ENCODE data around the gene DNASE1.

Gene DNASE1

GRCh38 chr16:3651461-3652372 lies 2.8 kb upstream of the DNASE1 start:
- DNase-seq (no peak), ATAC-seq (ENCODE audit: insufficient read depth, low read depth) (no peak)
- no peaks in the 10 kb centered on the region for H4K20me1 ChIP-seq (ENCODE audit: insufficient read depth, low read length)
- H3K9ac ChIP-seq (ENCODE audit: low read depth, low read length), result no peak overlapping the region
- H3K27me3 ChIP-seq (ENCODE audit: insufficient read depth, low read length, poor library complexity), result no peaks in the 10 kb centered on the region
- H3K9me3 ChIP-seq (ENCODE audit: insufficient read depth, low read length, severe bottlenecking), result no peaks in the 10 kb centered on the region
- H3K79me2 ChIP-seq (ENCODE audit: insufficient read depth, low read length), result no peaks in the 10 kb centered on the region
- H3K4me1 ChIP-seq (ENCODE audit: insufficient read depth, low read length), result no peaks in the 10 kb centered on the region
- no peak overlapping the region for H2AFZ ChIP-seq (ENCODE audit: low read depth, low read length)
- peaks cover 34% of the 10 kb centered on the region for H3K36me3 ChIP-seq (ENCODE audit: insufficient read depth, low read length)
- no peak overlapping the region for H3K4me2 ChIP-seq (ENCODE audit: insufficient read depth, low read length)
- no peak overlapping the region for H3K4me3 ChIP-seq (ENCODE audit: low read depth in 1 of 2, low read length in 2 of 2)
- TF ChIP-seq CTCF (IDR thresholded peaks at IDR 0.05; ENCODE audit: borderline replicate concordance, extremely low read depth, low read length, poor library complexity, severe bottlenecking) (no peak), EZH2 (IDR thresholded peaks at IDR 0.05; ENCODE audit: borderline replicate concordance, low read depth, low read length, severe bottlenecking) (no peak)
- H3K27ac ChIP-seq (ENCODE audit: low read length), result no peak overlapping the region

- ATAC-seq (ENCODE audit: insufficient read depth, low read depth) (no peak), DNase-seq (no peak)
- Histone ChIP-seq H3K79me2 (ENCODE audit: insufficient read depth, low read length) (no peaks in the 10 kb centered on the region), H3K4me1 (ENCODE audit: insufficient read depth, low read length) (no peaks in the 10 kb centered on the region), H3K4me3 (ENCODE audit: low read depth in 1 of 2, low read length in 2 of 2) (no peak overlapping the region), H3K27ac (ENCODE audit: low read length) (no peak overlapping the region), H3K9ac (ENCODE audit: low read depth, low read length) (no peak overlapping the region), H4K20me1 (ENCODE audit: insufficient read depth, low read length) (peaks cover 1% of the 10 kb centered on the region), H3K36me3 (ENCODE audit: insufficient read depth, low read length) (peaks cover 42% of the 10 kb centered on the region), H3K9me3 (ENCODE audit: insufficient read depth, low read length, severe bottlenecking) (no peaks in the 10 kb centered on the region), H3K4me2 (ENCODE audit: insufficient read depth, low read length) (no peak overlapping the region), H2AFZ (ENCODE audit: low read depth, low read length) (no peak overlapping the region), H3K27me3 (ENCODE audit: insufficient read depth, low read length, poor library complexity) (no peaks in the 10 kb centered on the region)
- no peak for TF ChIP-seq EZH2 (IDR thresholded peaks at IDR 0.05; ENCODE audit: borderline replicate concordance, low read depth, low read length, severe bottlenecking)
- no peak for TF ChIP-seq CTCF (IDR thresholded peaks at IDR 0.05; ENCODE audit: borderline replicate concordance, extremely low read depth, low read length, poor library complexity, severe bottlenecking)
Measured at GRCh38 chr16:3652373-3653195, 1.9 kb upstream of the DNASE1 start.

- H3K79me2 ChIP-seq (ENCODE audit: insufficient read depth, low read length), result no peaks in the 10 kb centered on the region
- no peak overlapping the region for H3K27ac ChIP-seq (ENCODE audit: low read length)
- DNase-seq (no peak), ATAC-seq (ENCODE audit: insufficient read depth, low read depth) (no peak)
- no peaks in the 10 kb centered on the region for H3K4me1 ChIP-seq (ENCODE audit: insufficient read depth, low read length)
- H3K27me3 ChIP-seq (ENCODE audit: insufficient read depth, low read length, poor library complexity), result no peaks in the 10 kb centered on the region
- H3K4me2 ChIP-seq (ENCODE audit: insufficient read depth, low read length), result no peak overlapping the region
- H4K20me1 ChIP-seq (ENCODE audit: insufficient read depth, low read length), result peaks cover 2% of the 10 kb centered on the region
- no peak overlapping the region for H3K4me3 ChIP-seq (ENCODE audit: low read depth in 1 of 2, low read length in 2 of 2)
- no peak overlapping the region for H2AFZ ChIP-seq (ENCODE audit: low read depth, low read length)
- H3K36me3 ChIP-seq (ENCODE audit: insufficient read depth, low read length), result peaks cover 65% of the 10 kb centered on the region
- H3K9me3 ChIP-seq (ENCODE audit: insufficient read depth, low read length, severe bottlenecking), result no peaks in the 10 kb centered on the region
- no peak overlapping the region for H3K9ac ChIP-seq (ENCODE audit: low read depth, low read length)
- TF ChIP-seq EZH2 (IDR thresholded peaks at IDR 0.05; ENCODE audit: borderline replicate concordance, low read depth, low read length, severe bottlenecking), result no peak
- no peak for TF ChIP-seq CTCF (IDR thresholded peaks at IDR 0.05; ENCODE audit: borderline replicate concordance, extremely low read depth, low read length, poor library complexity, severe bottlenecking)
Measured at GRCh38 chr16:3655030-3655395, 522 bp downstream of the DNASE1 start.
